Osteocyte (in vitro differentiated cells): Measurements from ENCODE around the gene RBM23. TPM values are rescaled to one million over a fixed set of nuclear protein-coding genes. Genes with fewer than 3 reads are reported as not detected.
"Not testable (repeated sequence)": the region's sequence is repeated elsewhere in the genome, so short reads cannot be mapped to it uniquely, and the experiment has no call there.

Source experiments
- DNase-seq: peaks from one replicate; pipeline ENCODE4 v3.0.0; 2021; ENCODE audit warnings: mixed read lengths; ENCODE audit not compliant: unreplicated experiment; ENCODE audit errors: extremely low spot score
- H3K27ac Mint-ChIP-seq: one replicate; pipeline ENCODE4 v1.8.0; 2021; ENCODE audit warnings: mild to moderate bottlenecking, mixed read lengths; ENCODE audit not compliant: unreplicated experiment
- H3K27me3 Mint-ChIP-seq: one replicate; pipeline ENCODE4 v1.8.0; 2021; ENCODE audit warnings: mixed read lengths; ENCODE audit not compliant: unreplicated experiment
- H3K36me3 Mint-ChIP-seq: one replicate; pipeline ENCODE4 v1.8.0; 2021; ENCODE audit warnings: mixed read lengths; ENCODE audit not compliant: unreplicated experiment
- H3K4me1 Mint-ChIP-seq: one replicate; pipeline ENCODE4 v1.8.0; 2021; ENCODE audit warnings: mixed read lengths; ENCODE audit not compliant: unreplicated experiment
- H3K4me3 Mint-ChIP-seq: one replicate; pipeline ENCODE4 v1.8.0; 2021; ENCODE audit warnings: mild to moderate bottlenecking, moderate library complexity, mixed read lengths; ENCODE audit not compliant: unreplicated experiment
- H3K9me3 Mint-ChIP-seq: one replicate; pipeline ENCODE4 v1.8.0; 2021; ENCODE audit warnings: mixed read lengths; ENCODE audit not compliant: unreplicated experiment
- total RNA-seq: library from RNA; stranded (reverse); gene quantifications from 2 replicates; pipeline ENCODE4 v1.2.1, GENCODE V29; 2021
- TF ChIP-seq, protein P1 (sequence below): fragments of 200-600 bp; sonication (generic); IDR thresholded peaks from 2 replicates; pipeline ENCODE4 v1.5.0; 2021; ENCODE audit warnings: antibody characterized with exemption, mild to moderate bottlenecking, moderate library complexity

RBM23 gene
- total RNA-seq, 1 donor from 2014 or later, result 93.3 TPM

DNA sequence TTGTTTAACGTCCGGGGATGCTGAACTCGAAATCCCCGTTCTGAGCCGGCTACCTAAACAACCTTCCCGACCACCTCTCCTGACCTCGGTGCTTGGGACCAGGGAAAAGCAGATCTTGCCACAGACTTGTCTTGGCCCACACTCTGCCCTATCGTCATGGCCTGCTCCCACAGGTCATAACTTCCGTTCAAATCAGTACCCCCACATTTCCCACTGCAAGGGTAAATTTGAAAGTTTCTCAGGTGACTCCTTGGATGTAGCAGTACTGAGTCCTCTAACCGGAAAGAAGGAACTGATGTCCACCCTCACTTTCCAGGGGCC lies 612 bp upstream of the RBM23 start:
- H3K4me3 Mint-ChIP-seq, result peak overlapping the region; percentile 89
- H3K36me3 Mint-ChIP-seq, result peaks cover 37% of the 10 kb centered on the region
- H3K9me3 Mint-ChIP-seq, result no peaks in the 10 kb centered on the region
- no peaks in the 10 kb centered on the region for H3K27me3 Mint-ChIP-seq
- peaks cover 22% of the 10 kb centered on the region for H3K4me1 Mint-ChIP-seq
- no peak for DNase-seq
- H3K27ac Mint-ChIP-seq, result peak overlapping the region; percentile 100
- TF ChIP-seq, protein P1, sequence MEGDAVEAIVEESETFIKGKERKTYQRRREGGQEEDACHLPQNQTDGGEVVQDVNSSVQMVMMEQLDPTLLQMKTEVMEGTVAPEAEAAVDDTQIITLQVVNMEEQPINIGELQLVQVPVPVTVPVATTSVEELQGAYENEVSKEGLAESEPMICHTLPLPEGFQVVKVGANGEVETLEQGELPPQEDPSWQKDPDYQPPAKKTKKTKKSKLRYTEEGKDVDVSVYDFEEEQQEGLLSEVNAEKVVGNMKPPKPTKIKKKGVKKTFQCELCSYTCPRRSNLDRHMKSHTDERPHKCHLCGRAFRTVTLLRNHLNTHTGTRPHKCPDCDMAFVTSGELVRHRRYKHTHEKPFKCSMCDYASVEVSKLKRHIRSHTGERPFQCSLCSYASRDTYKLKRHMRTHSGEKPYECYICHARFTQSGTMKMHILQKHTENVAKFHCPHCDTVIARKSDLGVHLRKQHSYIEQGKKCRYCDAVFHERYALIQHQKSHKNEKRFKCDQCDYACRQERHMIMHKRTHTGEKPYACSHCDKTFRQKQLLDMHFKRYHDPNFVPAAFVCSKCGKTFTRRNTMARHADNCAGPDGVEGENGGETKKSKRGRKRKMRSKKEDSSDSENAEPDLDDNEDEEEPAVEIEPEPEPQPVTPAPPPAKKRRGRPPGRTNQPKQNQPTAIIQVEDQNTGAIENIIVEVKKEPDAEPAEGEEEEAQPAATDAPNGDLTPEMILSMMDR, result no peak

DNA sequence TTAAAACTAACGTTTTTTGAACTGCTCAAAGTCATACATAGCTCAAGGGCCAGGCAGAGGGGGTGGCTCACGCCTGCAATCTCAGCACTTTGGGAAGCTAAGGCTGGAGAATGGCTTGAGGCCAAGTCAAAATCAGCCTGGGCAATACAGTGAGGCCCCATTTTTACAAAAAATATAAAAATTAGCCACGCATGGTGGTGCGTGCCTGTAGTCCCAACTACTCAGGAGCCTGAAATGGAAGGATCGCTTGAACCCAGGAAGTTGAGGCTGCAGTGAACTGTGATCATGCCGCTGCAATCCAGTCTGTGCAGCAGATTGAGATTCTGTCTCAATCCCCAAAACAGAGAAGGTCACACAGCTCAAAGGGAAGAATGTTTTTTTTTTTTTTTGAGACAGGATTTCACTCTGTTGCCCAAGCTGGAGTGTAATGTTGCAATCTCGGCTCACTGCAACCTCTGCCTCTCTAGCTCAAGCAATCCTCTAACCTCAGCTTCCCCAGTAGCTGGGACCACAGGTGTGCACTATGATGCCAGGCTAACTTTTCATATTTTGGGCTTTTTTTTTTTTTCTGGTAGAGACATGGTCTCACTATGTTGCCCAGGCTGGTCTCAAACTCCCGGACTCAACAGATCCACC lies 2.9 kb downstream of the RBM23 start:
- DNase-seq, result no peak
- H3K4me3 Mint-ChIP-seq, result no peak overlapping the region
- no peaks in the 10 kb centered on the region for H3K27me3 Mint-ChIP-seq
- H3K9me3 Mint-ChIP-seq, result no peaks in the 10 kb centered on the region
- H3K27ac Mint-ChIP-seq, result no peak overlapping the region
- peaks cover 26% of the 10 kb centered on the region for H3K4me1 Mint-ChIP-seq
- H3K36me3 Mint-ChIP-seq, result peaks cover 20% of the 10 kb centered on the region
- TF ChIP-seq, protein P1, result no peak

DNA sequence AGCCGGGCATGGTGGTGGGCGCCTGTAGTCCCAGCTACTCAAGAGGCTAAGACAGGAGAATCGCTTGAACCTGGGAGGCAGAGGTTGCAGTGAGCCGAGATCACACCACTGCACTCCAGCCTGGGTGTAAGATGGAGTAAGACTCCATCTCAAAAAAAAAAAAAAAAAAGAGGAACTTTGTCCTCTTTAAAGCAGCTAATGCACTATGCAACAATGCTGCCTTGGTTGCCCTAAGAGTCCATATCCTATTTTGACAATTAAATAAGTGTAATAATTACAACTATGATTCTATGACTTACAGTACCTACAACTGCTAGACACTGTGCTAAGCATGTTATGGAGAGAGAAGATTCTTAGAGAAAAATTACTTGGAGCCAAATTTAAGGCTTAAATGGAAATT lies 4.1 kb downstream of the RBM23 start:
- not testable (repeated sequence) for H3K27me3 Mint-ChIP-seq, DNase-seq, H3K9me3 Mint-ChIP-seq, H3K27ac Mint-ChIP-seq, H3K4me3 Mint-ChIP-seq
- Mint-ChIP-seq H3K4me1 (peaks cover 25% of the 10 kb centered on the region), H3K36me3 (peaks cover 12% of the 10 kb centered on the region)

DNA sequence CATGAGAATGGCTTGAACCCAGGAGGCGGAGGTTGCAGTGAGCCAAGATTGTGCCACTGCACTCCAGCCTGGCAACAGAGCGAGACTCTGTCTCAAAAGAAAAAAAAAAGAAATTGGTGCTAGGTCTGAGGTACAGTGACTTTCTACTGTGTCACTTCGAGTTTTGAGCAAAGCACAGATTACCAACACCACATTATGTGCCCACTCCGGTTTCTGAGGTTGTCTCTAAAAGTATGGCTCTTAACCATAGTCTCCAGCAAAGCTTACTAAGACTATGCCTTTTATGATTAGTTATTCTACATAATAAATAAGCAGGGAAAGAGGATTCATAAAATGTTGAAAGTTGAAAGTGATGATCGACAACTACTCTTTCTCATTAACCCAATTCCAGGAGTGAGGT lies 8.0 kb downstream of the RBM23 start:
- Mint-ChIP-seq H3K4me3 (no peak overlapping the region), H3K36me3 (peaks cover 24% of the 10 kb centered on the region), H3K4me1 (peaks cover 4% of the 10 kb centered on the region), H3K27me3 (no peaks in the 10 kb centered on the region), H3K27ac (no peak overlapping the region), H3K9me3 (no peaks in the 10 kb centered on the region)
- TF ChIP-seq, protein P1, result no peak
- no peak for DNase-seq

DNA sequence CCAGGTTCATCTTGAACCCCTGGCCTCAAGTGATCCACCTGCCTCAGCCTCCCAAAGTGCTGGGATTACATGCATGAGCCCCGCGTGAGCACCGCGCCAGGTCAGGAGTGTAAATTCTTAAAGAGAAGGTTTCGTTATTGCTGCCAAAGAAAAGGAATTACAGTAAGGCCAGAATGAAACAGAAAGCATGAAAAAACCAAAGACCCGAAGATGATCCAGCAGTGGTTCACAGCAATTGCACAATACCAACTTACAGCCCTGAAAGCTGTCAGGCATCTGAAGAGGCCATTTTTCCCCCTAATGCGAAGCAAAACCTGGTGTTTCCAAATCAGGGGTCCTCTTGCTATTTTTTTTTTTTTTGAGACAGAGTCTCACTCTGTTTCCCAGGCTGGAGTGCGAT lies 10.3 kb downstream of the RBM23 start:
- TF ChIP-seq, protein P1, result no peak
- Mint-ChIP-seq H3K36me3 (peaks cover 47% of the 10 kb centered on the region), H3K4me1 (peaks cover 4% of the 10 kb centered on the region), H3K4me3 (no peak overlapping the region), H3K27me3 (no peaks in the 10 kb centered on the region), H3K9me3 (no peaks in the 10 kb centered on the region), H3K27ac (no peak overlapping the region)
- no peak for DNase-seq

DNA sequence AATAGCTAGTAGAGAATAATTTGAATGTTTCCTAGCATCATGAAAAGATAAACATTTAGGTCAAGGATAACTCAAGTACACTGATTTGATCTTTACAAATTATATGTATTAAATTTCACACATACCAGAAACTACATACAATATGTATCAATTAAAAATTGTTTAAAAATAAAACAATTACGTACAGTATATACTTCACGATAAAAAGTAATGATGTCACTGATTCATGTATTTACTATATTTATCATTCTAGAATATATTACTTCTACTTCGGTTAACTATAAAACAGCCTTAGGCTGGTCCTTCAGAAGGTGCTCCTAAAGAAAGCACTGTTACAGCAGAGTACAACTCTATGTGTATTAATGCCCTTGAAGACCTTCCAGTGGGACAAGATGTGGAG lies 11.5 kb downstream of the RBM23 start:
- TF ChIP-seq, protein P1, result no peak
- peaks cover 47% of the 10 kb centered on the region for H3K36me3 Mint-ChIP-seq
- no peaks in the 10 kb centered on the region for H3K27me3 Mint-ChIP-seq
- H3K27ac Mint-ChIP-seq, result no peak overlapping the region
- H3K9me3 Mint-ChIP-seq, result no peaks in the 10 kb centered on the region
- H3K4me1 Mint-ChIP-seq, result peaks cover 3% of the 10 kb centered on the region
- H3K4me3 Mint-ChIP-seq, result no peak overlapping the region
- DNase-seq, result no peak
